GM23338 (cell line): ENCODE results near the gene SVIL. TPM values are rescaled to one million over a fixed set of nuclear protein-coding genes. Genes with fewer than 3 reads are reported as not detected.

Source experiments
- ATAC-seq: fragments of 200-7000 bp; cut with Tn5 transposase; 3 replicates; pipeline ENCODE4 v1.9.1; 2020
- DNase-seq: peaks from one replicate; pipeline ENCODE4 v3.0.0-alpha.2; 2015; ENCODE audit warnings: low spot score
- H2AFZ ChIP-seq: fragments of 200-600 bp; sonication (generic); 2 replicates; pipeline ENCODE4 v1.8.0; 2016; ENCODE audit warnings: antibody characterized with exemption, mild to moderate bottlenecking, moderate library complexity
- H3F3A ChIP-seq: fragments of 200-600 bp; sonication (generic); replicated peaks from 2 replicates; pipeline ENCODE4 v1.8.0; 2017; ENCODE audit warnings: antibody characterized with exemption, mixed run types, low read depth
- H3K27ac ChIP-seq: fragments of 200-600 bp; sonication (generic); 2 replicates; pipeline ENCODE4 v1.6.1; 2016; ENCODE audit warnings: low read depth
- H3K27me3 ChIP-seq: fragments of 200-600 bp; sonication (generic); 2 replicates; pipeline ENCODE4 v1.8.0; 2016; ENCODE audit warnings: mild to moderate bottlenecking, mixed run types, moderate library complexity; ENCODE audit not compliant: insufficient read depth
- H3K36me3 ChIP-seq: fragments of 200-600 bp; sonication (generic); 2 replicates; pipeline ENCODE4 v1.8.0; 2016; ENCODE audit warnings: mild to moderate bottlenecking; ENCODE audit not compliant: insufficient read depth
- H3K4me1 ChIP-seq: fragments of 200-600 bp; sonication (generic); 2 replicates; pipeline ENCODE4 v1.8.0; 2016; ENCODE audit warnings: mild to moderate bottlenecking, moderate library complexity; ENCODE audit not compliant: insufficient read depth
- H3K4me2 ChIP-seq: fragments of 200-600 bp; sonication (generic); 2 replicates; pipeline ENCODE4 v1.7.1; 2017; ENCODE audit warnings: mixed run types
- H3K4me3 ChIP-seq: fragments of 200-600 bp; sonication (generic); 2 replicates; pipeline ENCODE4 v1.6.1; 2016; ENCODE audit warnings: mixed run types
- H3K79me2 ChIP-seq: fragments of 200-600 bp; sonication (generic); replicated peaks from 2 replicates; pipeline ENCODE4 v1.8.0; 2017; ENCODE audit warnings: mild to moderate bottlenecking; ENCODE audit not compliant: insufficient read depth
- H3K9me2 ChIP-seq: fragments of 200-600 bp; sonication (generic); 2 replicates; pipeline ENCODE4 v1.8.0; 2017; ENCODE audit not compliant: insufficient read depth
- H4K20me1 ChIP-seq: fragments of 200-600 bp; sonication (generic); replicated peaks from 2 replicates; pipeline ENCODE4 v1.8.0; 2017; ENCODE audit warnings: mild to moderate bottlenecking; ENCODE audit not compliant: insufficient read depth
- H3K27ac Mint-ChIP-seq: 2 replicates; pipeline ENCODE4 v1.8.0; 2020; ENCODE audit warnings: inconsistent platforms, mild to moderate bottlenecking, moderate library complexity, mixed read lengths
- H3K27me3 Mint-ChIP-seq: 3 replicates; pipeline ENCODE4 v1.8.0; 2022; ENCODE audit warnings: low read depth, mild to moderate bottlenecking, moderate library complexity, mixed read lengths, inconsistent platforms; ENCODE audit not compliant: insufficient read depth, poor library complexity
- H3K36me3 Mint-ChIP-seq: 3 replicates; pipeline ENCODE4 v1.8.0; 2021; ENCODE audit warnings: low read depth, mild to moderate bottlenecking, inconsistent platforms, moderate library complexity, mixed read lengths
- H3K4me1 Mint-ChIP-seq: 3 replicates; pipeline ENCODE4 v1.8.0; 2020; ENCODE audit warnings: mild to moderate bottlenecking, inconsistent platforms, mixed read lengths
- H3K4me3 Mint-ChIP-seq: 3 replicates; pipeline ENCODE4 v1.8.0; 2021; ENCODE audit warnings: moderate library complexity, mild to moderate bottlenecking, inconsistent platforms, mixed read lengths
- H3K9me3 Mint-ChIP-seq: 3 replicates; pipeline ENCODE4 v1.8.0; 2020; ENCODE audit warnings: moderate library complexity, mild to moderate bottlenecking, inconsistent platforms, mixed read lengths
- CREB1 ChIP-seq: fragments of 250-450 bp; sonication (Bioruptor Pico); IDR thresholded peaks from 2 replicates; pipeline ENCODE4 v1.5.0; 2020; ENCODE audit warnings: low read depth, mild to moderate bottlenecking, moderate library complexity
- CTCF ChIP-seq, 2 experiments: fragments of 200-600 bp in 1 of 2; sonication (generic) in 1 of 2; conservative IDR thresholded peaks; 2 replicates each; pipeline versions ENCODE4 v1.5.1 to v1.6.1; 2016 to 2017; ENCODE audit warnings: antibody characterized with exemption in 2 of 2, low read depth in 2 of 2, mild to moderate bottlenecking in 2 of 2, moderate library complexity in 1 of 2
- EZH2 ChIP-seq: fragments of 200-600 bp; sonication (generic); IDR thresholded peaks from one replicate; pipeline ENCODE4 v1.8.0; 2017; ENCODE audit warnings: antibody characterized with exemption, mild to moderate bottlenecking, low read depth; ENCODE audit not compliant: unreplicated experiment
- EZH2phosphoT487 ChIP-seq: fragments of 200-600 bp; sonication (generic); IDR thresholded peaks from one replicate; pipeline ENCODE4 v1.8.1; 2018; ENCODE audit warnings: antibody characterized with exemption; ENCODE audit not compliant: unreplicated experiment
- JUNB ChIP-seq: IDR thresholded peaks from one replicate; pipeline ENCODE4 v1.6.1; 2016; ENCODE audit warnings: antibody characterized with exemption; ENCODE audit not compliant: unreplicated experiment
- NANOG ChIP-seq: IDR thresholded peaks from 2 replicates; pipeline ENCODE4 v1.6.1; 2016; ENCODE audit warnings: antibody characterized with exemption, borderline replicate concordance
- POLR2AphosphoS5 ChIP-seq: IDR thresholded peaks from 2 replicates; pipeline ENCODE4 v1.6.1; 2016; ENCODE audit warnings: antibody characterized with exemption, low read depth
- STAT1 ChIP-seq: IDR thresholded peaks from one replicate; pipeline ENCODE4 v1.6.1; 2016; ENCODE audit warnings: antibody characterized with exemption; ENCODE audit not compliant: unreplicated experiment
- ZNF114 ChIP-seq: fragments of 250-450 bp; sonication (Bioruptor Pico); IDR thresholded peaks from 2 replicates; pipeline ENCODE4 v1.5.0; 2020; ENCODE audit warnings: mild to moderate bottlenecking, moderate library complexity
- ZNF331 ChIP-seq: fragments of 250-450 bp; sonication (Bioruptor Pico); IDR thresholded peaks from 2 replicates; pipeline ENCODE4 v1.5.0; 2020; ENCODE audit warnings: low read depth, mild to moderate bottlenecking, moderate library complexity
- polyA plus RNA-seq: library from polyadenylated mRNA; unstranded; fragments of >200 nt; fragmentation: Nextera tagmentation; extraction: Ambion mirVana; gene quantifications from 2 replicates; pipeline ENCODE4 v1.2.1, GENCODE V29; 2016
- total RNA-seq: library from RNA; depleted of rRNA; stranded (reverse); fragments of >200 nt; shearing (Covaris generic); gene quantifications from 2 replicates; pipeline ENCODE4 v1.2.3, GENCODE V29; 2014
- TF ChIP-seq, protein P1 (sequence below): fragments of 250-450 bp; sonication (Bioruptor Pico); IDR thresholded peaks from 2 replicates; pipeline ENCODE4 v1.5.0; 2020; ENCODE audit warnings: mild to moderate bottlenecking, moderate library complexity
- TF ChIP-seq, protein P2 (sequence below): IDR thresholded peaks from 2 replicates; pipeline ENCODE4 v1.6.1; 2016; ENCODE audit warnings: antibody characterized with exemption
- TF ChIP-seq, protein P3 (sequence below): IDR thresholded peaks from one replicate; pipeline ENCODE4 v1.6.1; 2018; ENCODE audit warnings: antibody characterized with exemption; ENCODE audit not compliant: unreplicated experiment

The SVIL gene
- total and polyA plus RNA-seq, 2 experiments from 2014 or later: 8.8 to 34.9 TPM

DNA sequence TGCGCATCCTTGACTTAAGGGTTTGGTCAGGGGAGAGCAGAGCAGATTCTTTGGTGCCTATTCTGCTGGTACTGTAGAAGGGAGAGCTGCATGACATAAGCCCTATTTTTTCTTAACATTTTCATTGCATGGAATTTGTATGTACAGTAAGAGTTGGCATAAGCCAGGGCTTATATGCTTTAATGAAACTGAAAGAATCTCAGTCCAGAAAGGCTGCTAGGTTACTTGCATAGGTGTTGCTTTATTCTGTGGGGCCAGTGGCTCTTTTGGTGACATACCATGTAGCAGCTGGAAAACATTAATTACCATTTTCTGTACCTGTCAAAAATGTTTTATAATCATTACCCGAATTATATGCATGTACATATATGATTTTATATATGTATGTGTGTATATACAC, 193.8 kb downstream of the SVIL start:
- Histone ChIP-seq H3K9me2 (no peaks in the 10 kb centered on the region; the same call in 1 of the 2 replicates), H3K36me3 (no peaks in the 10 kb centered on the region), H3F3A (no peaks in the 10 kb centered on the region), H3K4me2 (no peak overlapping the region), H3K27ac (no peak overlapping the region), H3K27me3 (no peaks in the 10 kb centered on the region), H3K79me2 (no peaks in the 10 kb centered on the region), H3K4me3 (no peak overlapping the region), H3K4me1 (peaks cover 9% of the 10 kb centered on the region; the same call in 1 of the 2 replicates), H2AFZ (no peak overlapping the region), H4K20me1 (no peaks in the 10 kb centered on the region)
- H3K27ac Mint-ChIP-seq: no peak overlapping the region
- peaks cover 30% of the 10 kb centered on the region for H3K36me3 Mint-ChIP-seq
- H3K4me3 Mint-ChIP-seq: no peak overlapping the region
- TF ChIP-seq ZNF114 (CRISPR knock-in tag): no peak
- no peak for TF ChIP-seq POLR2AphosphoS5
- TF ChIP-seq NANOG: no peak
- no peak for TF ChIP-seq EZH2
- no peak for TF ChIP-seq ZNF331 (CRISPR knock-in tag)
- TF ChIP-seq EZH2phosphoT487: no peak
- no peak for TF ChIP-seq JUNB
- TF ChIP-seq, protein P1, sequence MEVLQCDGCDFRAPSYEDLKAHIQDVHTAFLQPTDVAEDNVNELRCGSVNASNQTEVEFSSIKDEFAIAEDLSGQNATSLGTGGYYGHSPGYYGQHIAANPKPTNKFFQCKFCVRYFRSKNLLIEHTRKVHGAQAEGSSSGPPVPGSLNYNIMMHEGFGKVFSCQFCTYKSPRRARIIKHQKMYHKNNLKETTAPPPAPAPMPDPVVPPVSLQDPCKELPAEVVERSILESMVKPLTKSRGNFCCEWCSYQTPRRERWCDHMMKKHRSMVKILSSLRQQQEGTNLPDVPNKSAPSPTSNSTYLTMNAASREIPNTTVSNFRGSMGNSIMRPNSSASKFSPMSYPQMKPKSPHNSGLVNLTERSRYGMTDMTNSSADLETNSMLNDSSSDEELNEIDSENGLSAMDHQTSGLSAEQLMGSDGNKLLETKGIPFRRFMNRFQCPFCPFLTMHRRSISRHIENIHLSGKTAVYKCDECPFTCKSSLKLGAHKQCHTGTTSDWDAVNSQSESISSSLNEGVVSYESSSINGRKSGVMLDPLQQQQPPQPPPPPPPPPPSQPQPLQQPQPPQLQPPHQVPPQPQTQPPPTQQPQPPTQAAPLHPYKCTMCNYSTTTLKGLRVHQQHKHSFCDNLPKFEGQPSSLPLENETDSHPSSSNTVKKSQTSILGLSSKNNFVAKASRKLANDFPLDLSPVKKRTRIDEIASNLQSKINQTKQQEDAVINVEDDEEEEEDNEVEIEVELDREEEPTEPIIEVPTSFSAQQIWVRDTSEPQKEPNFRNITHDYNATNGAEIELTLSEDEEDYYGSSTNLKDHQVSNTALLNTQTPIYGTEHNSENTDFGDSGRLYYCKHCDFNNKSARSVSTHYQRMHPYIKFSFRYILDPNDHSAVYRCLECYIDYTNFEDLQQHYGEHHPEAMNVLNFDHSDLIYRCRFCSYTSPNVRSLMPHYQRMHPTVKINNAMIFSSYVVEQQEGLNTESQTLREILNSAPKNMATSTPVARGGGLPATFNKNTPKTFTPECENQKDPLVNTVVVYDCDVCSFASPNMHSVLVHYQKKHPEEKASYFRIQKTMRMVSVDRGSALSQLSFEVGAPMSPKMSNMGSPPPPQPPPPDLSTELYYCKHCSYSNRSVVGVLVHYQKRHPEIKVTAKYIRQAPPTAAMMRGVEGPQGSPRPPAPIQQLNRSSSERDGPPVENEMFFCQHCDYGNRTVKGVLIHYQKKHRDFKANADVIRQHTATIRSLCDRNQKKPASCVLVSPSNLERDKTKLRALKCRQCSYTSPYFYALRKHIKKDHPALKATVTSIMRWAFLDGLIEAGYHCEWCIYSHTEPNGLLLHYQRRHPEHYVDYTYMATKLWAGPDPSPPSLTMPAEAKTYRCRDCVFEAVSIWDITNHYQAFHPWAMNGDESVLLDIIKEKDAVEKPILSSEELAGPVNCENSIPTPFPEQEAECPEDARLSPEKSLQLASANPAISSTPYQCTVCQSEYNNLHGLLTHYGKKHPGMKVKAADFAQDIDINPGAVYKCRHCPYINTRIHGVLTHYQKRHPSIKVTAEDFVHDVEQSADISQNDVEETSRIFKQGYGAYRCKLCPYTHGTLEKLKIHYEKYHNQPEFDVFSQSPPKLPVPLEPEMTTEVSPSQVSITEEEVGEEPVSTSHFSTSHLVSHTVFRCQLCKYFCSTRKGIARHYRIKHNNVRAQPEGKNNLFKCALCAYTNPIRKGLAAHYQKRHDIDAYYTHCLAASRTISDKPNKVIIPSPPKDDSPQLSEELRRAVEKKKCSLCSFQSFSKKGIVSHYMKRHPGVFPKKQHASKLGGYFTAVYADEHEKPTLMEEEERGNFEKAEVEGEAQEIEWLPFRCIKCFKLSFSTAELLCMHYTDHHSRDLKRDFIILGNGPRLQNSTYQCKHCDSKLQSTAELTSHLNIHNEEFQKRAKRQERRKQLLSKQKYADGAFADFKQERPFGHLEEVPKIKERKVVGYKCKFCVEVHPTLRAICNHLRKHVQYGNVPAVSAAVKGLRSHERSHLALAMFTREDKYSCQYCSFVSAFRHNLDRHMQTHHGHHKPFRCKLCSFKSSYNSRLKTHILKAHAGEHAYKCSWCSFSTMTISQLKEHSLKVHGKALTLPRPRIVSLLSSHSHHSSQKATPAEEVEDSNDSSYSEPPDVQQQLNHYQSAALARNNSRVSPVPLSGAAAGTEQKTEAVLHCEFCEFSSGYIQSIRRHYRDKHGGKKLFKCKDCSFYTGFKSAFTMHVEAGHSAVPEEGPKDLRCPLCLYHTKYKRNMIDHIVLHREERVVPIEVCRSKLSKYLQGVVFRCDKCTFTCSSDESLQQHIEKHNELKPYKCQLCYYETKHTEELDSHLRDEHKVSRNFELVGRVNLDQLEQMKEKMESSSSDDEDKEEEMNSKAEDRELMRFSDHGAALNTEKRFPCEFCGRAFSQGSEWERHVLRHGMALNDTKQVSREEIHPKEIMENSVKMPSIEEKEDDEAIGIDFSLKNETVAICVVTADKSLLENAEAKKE (CRISPR knock-in tag): no peak
- TF ChIP-seq CTCF (conservative IDR thresholded peaks at IDR 0.05; ENCODE audit: low read depth in 2 of 2): no peak
- no peak for TF ChIP-seq CREB1 (CRISPR knock-in tag)
- no peak for TF ChIP-seq STAT1
- TF ChIP-seq, protein P2, sequence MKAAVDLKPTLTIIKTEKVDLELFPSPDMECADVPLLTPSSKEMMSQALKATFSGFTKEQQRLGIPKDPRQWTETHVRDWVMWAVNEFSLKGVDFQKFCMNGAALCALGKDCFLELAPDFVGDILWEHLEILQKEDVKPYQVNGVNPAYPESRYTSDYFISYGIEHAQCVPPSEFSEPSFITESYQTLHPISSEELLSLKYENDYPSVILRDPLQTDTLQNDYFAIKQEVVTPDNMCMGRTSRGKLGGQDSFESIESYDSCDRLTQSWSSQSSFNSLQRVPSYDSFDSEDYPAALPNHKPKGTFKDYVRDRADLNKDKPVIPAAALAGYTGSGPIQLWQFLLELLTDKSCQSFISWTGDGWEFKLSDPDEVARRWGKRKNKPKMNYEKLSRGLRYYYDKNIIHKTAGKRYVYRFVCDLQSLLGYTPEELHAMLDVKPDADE: no peak
- TF ChIP-seq, protein P3, sequence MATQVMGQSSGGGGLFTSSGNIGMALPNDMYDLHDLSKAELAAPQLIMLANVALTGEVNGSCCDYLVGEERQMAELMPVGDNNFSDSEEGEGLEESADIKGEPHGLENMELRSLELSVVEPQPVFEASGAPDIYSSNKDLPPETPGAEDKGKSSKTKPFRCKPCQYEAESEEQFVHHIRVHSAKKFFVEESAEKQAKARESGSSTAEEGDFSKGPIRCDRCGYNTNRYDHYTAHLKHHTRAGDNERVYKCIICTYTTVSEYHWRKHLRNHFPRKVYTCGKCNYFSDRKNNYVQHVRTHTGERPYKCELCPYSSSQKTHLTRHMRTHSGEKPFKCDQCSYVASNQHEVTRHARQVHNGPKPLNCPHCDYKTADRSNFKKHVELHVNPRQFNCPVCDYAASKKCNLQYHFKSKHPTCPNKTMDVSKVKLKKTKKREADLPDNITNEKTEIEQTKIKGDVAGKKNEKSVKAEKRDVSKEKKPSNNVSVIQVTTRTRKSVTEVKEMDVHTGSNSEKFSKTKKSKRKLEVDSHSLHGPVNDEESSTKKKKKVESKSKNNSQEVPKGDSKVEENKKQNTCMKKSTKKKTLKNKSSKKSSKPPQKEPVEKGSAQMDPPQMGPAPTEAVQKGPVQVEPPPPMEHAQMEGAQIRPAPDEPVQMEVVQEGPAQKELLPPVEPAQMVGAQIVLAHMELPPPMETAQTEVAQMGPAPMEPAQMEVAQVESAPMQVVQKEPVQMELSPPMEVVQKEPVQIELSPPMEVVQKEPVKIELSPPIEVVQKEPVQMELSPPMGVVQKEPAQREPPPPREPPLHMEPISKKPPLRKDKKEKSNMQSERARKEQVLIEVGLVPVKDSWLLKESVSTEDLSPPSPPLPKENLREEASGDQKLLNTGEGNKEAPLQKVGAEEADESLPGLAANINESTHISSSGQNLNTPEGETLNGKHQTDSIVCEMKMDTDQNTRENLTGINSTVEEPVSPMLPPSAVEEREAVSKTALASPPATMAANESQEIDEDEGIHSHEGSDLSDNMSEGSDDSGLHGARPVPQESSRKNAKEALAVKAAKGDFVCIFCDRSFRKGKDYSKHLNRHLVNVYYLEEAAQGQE: no peak
- peaks cover 40% of the 10 kb centered on the region for H3K9me3 Mint-ChIP-seq
- ATAC-seq (no peak), DNase-seq (no peak)
- H3K27me3 Mint-ChIP-seq: peaks cover 4% of the 10 kb centered on the region
- peaks cover 18% of the 10 kb centered on the region; the same call in 2 of the 3 replicates for H3K4me1 Mint-ChIP-seq
